ENCODE measurements around the gene TAF4. TPM values are rescaled to one million over a fixed set of nuclear protein-coding genes. Genes with fewer than 3 reads are reported as not detected.

Gene TAF4
- polyA plus RNA-seq, 4 donors, result 4.6 to 18.3 (median 7.9) TPM

GRCh38 chr20:62027698-62028321, 37.9 kb downstream of the TAF4 start:
- DNase-seq (no peak), FAIRE-seq (no peak)
- peaks cover 0 to 2% (median 0%) of the 10 kb centered on the region in 3 donors for H3K36me3 ChIP-seq (ENCODE audit: control insufficient read depth in 3 of 3, insufficient read depth in 2 of 3, low read depth in 1 of 3, low read length in 3 of 3)
- H3K27ac ChIP-seq (ENCODE audit: low read depth in 1 of 3, low read length in 2 of 3), result no peak overlapping the region
- 85 to 88% (median 88%) methylated on average over 12 of the region's 12 CpGs for WGBS, 3 donors
- H3K9me3 ChIP-seq (ENCODE audit: control insufficient read depth in 2 of 2, insufficient read depth in 1 of 2, low read depth in 1 of 2, low read length in 1 of 2), result no peaks in the 10 kb centered on the region
- no peaks in the 10 kb centered on the region for H3K4me1 ChIP-seq (ENCODE audit: control insufficient read depth in 3 of 3, insufficient read depth in 2 of 3, low read depth in 1 of 3, low read length in 2 of 3)
- H3K27me3 ChIP-seq (ENCODE audit: control insufficient read depth in 3 of 3, insufficient read depth in 3 of 3, low read length in 3 of 3), result no peaks in the 10 kb centered on the region
- H3K4me3 ChIP-seq (ENCODE audit: low read depth in 1 of 3, low read length in 3 of 3), result no peak overlapping the region

GRCh38 chr20:62027116-62027515, 38.6 kb downstream of the TAF4 start:
- Histone ChIP-seq H3K9me3 (ENCODE audit: control insufficient read depth in 2 of 2, insufficient read depth in 1 of 2, low read depth in 1 of 2, low read length in 1 of 2) (no peaks in the 10 kb centered on the region), H3K4me1 (ENCODE audit: control insufficient read depth in 3 of 3, insufficient read depth in 2 of 3, low read depth in 1 of 3, low read length in 2 of 3) (no peaks in the 10 kb centered on the region), H3K36me3 (ENCODE audit: control insufficient read depth in 3 of 3, insufficient read depth in 2 of 3, low read depth in 1 of 3, low read length in 3 of 3) (peaks cover 0 to 5% (median 0%) of the 10 kb centered on the region in 3 donors), H3K4me3 (ENCODE audit: low read depth in 1 of 3, low read length in 3 of 3) (no peak overlapping the region), H3K27me3 (ENCODE audit: control insufficient read depth in 3 of 3, insufficient read depth in 3 of 3, low read length in 3 of 3) (no peaks in the 10 kb centered on the region), H3K27ac (ENCODE audit: low read depth in 1 of 3, low read length in 2 of 3) (no peak overlapping the region)
- WGBS, 3 donors, result 21 to 60% (median 42%) methylated on average over 9 of the region's 9 CpGs
- no peak for FAIRE-seq
- DNase-seq, result no peak

GRCh38 chr20:62026564-62026856, 39.2 kb downstream of the TAF4 start:
- Histone ChIP-seq H3K9me3 (ENCODE audit: control insufficient read depth in 2 of 2, insufficient read depth in 1 of 2, low read depth in 1 of 2, low read length in 1 of 2) (no peaks in the 10 kb centered on the region), H3K4me3 (ENCODE audit: low read depth in 1 of 3, low read length in 3 of 3) (no peak overlapping the region), H3K36me3 (ENCODE audit: control insufficient read depth in 3 of 3, insufficient read depth in 2 of 3, low read depth in 1 of 3, low read length in 3 of 3) (peaks cover 0 to 5% (median 0%) of the 10 kb centered on the region in 3 donors), H3K27ac (ENCODE audit: low read depth in 1 of 3, low read length in 2 of 3) (no peak overlapping the region), H3K27me3 (ENCODE audit: control insufficient read depth in 3 of 3, insufficient read depth in 3 of 3, low read length in 3 of 3) (no peaks in the 10 kb centered on the region), H3K4me1 (ENCODE audit: control insufficient read depth in 3 of 3, insufficient read depth in 2 of 3, low read depth in 1 of 3, low read length in 2 of 3) (no peaks in the 10 kb centered on the region)
- DNase-seq (no peak), FAIRE-seq (no peak)
- 85 to 96% (median 96%) methylated on average over 11 of the region's 11 CpGs for WGBS, 3 donors

GRCh38 chr20:62025832-62026563, 39.7 kb downstream of the TAF4 start:
- FAIRE-seq, result no peak

GRCh38 chr20:62025394-62025793, 40.3 kb downstream of the TAF4 start:
- no peaks in the 10 kb centered on the region for H3K4me1 ChIP-seq (ENCODE audit: control insufficient read depth in 3 of 3, insufficient read depth in 2 of 3, low read depth in 1 of 3, low read length in 2 of 3)
- H3K9me3 ChIP-seq (ENCODE audit: control insufficient read depth in 2 of 2, insufficient read depth in 1 of 2, low read depth in 1 of 2, low read length in 1 of 2), result no peaks in the 10 kb centered on the region
- WGBS, 3 donors, result 69 to 80% (median 78%) methylated on average over 8 of the region's 8 CpGs
- no peak for DNase-seq
- peaks cover 0 to 5% (median 0%) of the 10 kb centered on the region in 3 donors for H3K36me3 ChIP-seq (ENCODE audit: control insufficient read depth in 3 of 3, insufficient read depth in 2 of 3, low read depth in 1 of 3, low read length in 3 of 3)
- H3K27ac ChIP-seq (ENCODE audit: low read depth in 1 of 3, low read length in 2 of 3), result no peak overlapping the region
- H3K4me3 ChIP-seq (ENCODE audit: low read depth in 1 of 3, low read length in 3 of 3), result no peak overlapping the region
- H3K27me3 ChIP-seq (ENCODE audit: control insufficient read depth in 3 of 3, insufficient read depth in 3 of 3, low read length in 3 of 3), result no peaks in the 10 kb centered on the region
- no peak for FAIRE-seq

More at GRCh38 chr20:62025832-62026563, 39.7 kb downstream of the TAF4 start:
- DNase-seq, result peak in 1 of 2 donors; percentile 44
- Histone ChIP-seq H3K27ac (ENCODE audit: low read depth in 1 of 3, low read length in 2 of 3) (no peak overlapping the region), H3K36me3 (ENCODE audit: control insufficient read depth in 3 of 3, insufficient read depth in 2 of 3, low read depth in 1 of 3, low read length in 3 of 3) (peaks cover 0 to 5% (median 0%) of the 10 kb centered on the region in 3 donors), H3K27me3 (ENCODE audit: control insufficient read depth in 3 of 3, insufficient read depth in 3 of 3, low read length in 3 of 3) (no peaks in the 10 kb centered on the region), H3K9me3 (ENCODE audit: control insufficient read depth in 2 of 2, insufficient read depth in 1 of 2, low read depth in 1 of 2, low read length in 1 of 2) (no peaks in the 10 kb centered on the region), H3K4me3 (ENCODE audit: low read depth in 1 of 3, low read length in 3 of 3) (no peak overlapping the region), H3K4me1 (ENCODE audit: control insufficient read depth in 3 of 3, insufficient read depth in 2 of 3, low read depth in 1 of 3, low read length in 2 of 3) (no peaks in the 10 kb centered on the region)
- WGBS, 3 donors, result 48 to 76% (median 73%) methylated on average over 22 of the region's 22 CpGs

- FAIRE-seq (no peak), DNase-seq (no peak)
- no peaks in the 10 kb centered on the region for H3K27me3 ChIP-seq (ENCODE audit: control insufficient read depth in 3 of 3, insufficient read depth in 3 of 3, low read length in 3 of 3)
- no peak overlapping the region for H3K27ac ChIP-seq (ENCODE audit: low read depth in 1 of 3, low read length in 2 of 3)
- 87 to 93% (median 90%) methylated on average over 11 of the region's 11 CpGs for WGBS, 3 donors
- H3K36me3 ChIP-seq (ENCODE audit: control insufficient read depth in 3 of 3, insufficient read depth in 2 of 3, low read depth in 1 of 3, low read length in 3 of 3), result peaks cover 0 to 5% (median 0%) of the 10 kb centered on the region in 3 donors
- H3K4me3 ChIP-seq (ENCODE audit: low read depth in 1 of 3, low read length in 3 of 3), result no peak overlapping the region
- H3K9me3 ChIP-seq (ENCODE audit: control insufficient read depth in 2 of 2, insufficient read depth in 1 of 2, low read depth in 1 of 2, low read length in 1 of 2), result no peaks in the 10 kb centered on the region
- H3K4me1 ChIP-seq (ENCODE audit: control insufficient read depth in 3 of 3, insufficient read depth in 2 of 3, low read depth in 1 of 3, low read length in 2 of 3), result no peaks in the 10 kb centered on the region
Observed at GRCh38 chr20:62023935-62024334, 41.7 kb downstream of the TAF4 start.

GRCh38 chr20:62022575-62023139, 43.0 kb downstream of the TAF4 start:
- no peak for FAIRE-seq
- no peak for DNase-seq
- Histone ChIP-seq H3K9me3 (ENCODE audit: control insufficient read depth in 2 of 2, insufficient read depth in 1 of 2, low read depth in 1 of 2, low read length in 1 of 2) (no peaks in the 10 kb centered on the region), H3K4me1 (ENCODE audit: control insufficient read depth in 3 of 3, insufficient read depth in 2 of 3, low read depth in 1 of 3, low read length in 2 of 3) (no peaks in the 10 kb centered on the region), H3K27me3 (ENCODE audit: control insufficient read depth in 3 of 3, insufficient read depth in 3 of 3, low read length in 3 of 3) (no peaks in the 10 kb centered on the region), H3K27ac (ENCODE audit: low read depth in 1 of 3, low read length in 2 of 3) (no peak overlapping the region), H3K4me3 (ENCODE audit: low read depth in 1 of 3, low read length in 3 of 3) (no peak overlapping the region), H3K36me3 (ENCODE audit: control insufficient read depth in 3 of 3, insufficient read depth in 2 of 3, low read depth in 1 of 3, low read length in 3 of 3) (peaks cover 0 to 5% (median 0%) of the 10 kb centered on the region in 3 donors)
- 90 to 94% (median 93%) methylated on average over 14 of the region's 14 CpGs for WGBS, 3 donors

- Histone ChIP-seq H3K27ac (ENCODE audit: low read depth in 1 of 3, low read length in 2 of 3) (no peak overlapping the region), H3K4me3 (ENCODE audit: low read depth in 1 of 3, low read length in 3 of 3) (no peak overlapping the region), H3K27me3 (ENCODE audit: control insufficient read depth in 3 of 3, insufficient read depth in 3 of 3, low read length in 3 of 3) (no peaks in the 10 kb centered on the region), H3K36me3 (ENCODE audit: control insufficient read depth in 3 of 3, insufficient read depth in 2 of 3, low read depth in 1 of 3, low read length in 3 of 3) (peaks cover 0 to 5% (median 0%) of the 10 kb centered on the region in 3 donors), H3K4me1 (ENCODE audit: control insufficient read depth in 3 of 3, insufficient read depth in 2 of 3, low read depth in 1 of 3, low read length in 2 of 3) (no peaks in the 10 kb centered on the region), H3K9me3 (ENCODE audit: control insufficient read depth in 2 of 2, insufficient read depth in 1 of 2, low read depth in 1 of 2, low read length in 1 of 2) (no peaks in the 10 kb centered on the region)
- FAIRE-seq, result no peak
- DNase-seq, result no peak
- 82 to 95% (median 93%) methylated on average over 19 of the region's 19 CpGs for WGBS, 3 donors
Observed at GRCh38 chr20:62021793-62022385, 43.8 kb downstream of the TAF4 start.

All from small intestine (tissue), 7 donors.